ENCODE results near the gene CA10.

GRCh38 chr17:51748749-51749604, 409.5 kb downstream of the CA10 start:
- TF ChIP-seq EZH2 (IDR thresholded peaks at IDR 0.05; ENCODE audit: insufficient read depth, poor library complexity, severe bottlenecking), result no peak
- no peak for TF ChIP-seq EZH2phosphoT487 (IDR thresholded peaks at IDR 0.05; ENCODE audit: insufficient read depth, low read depth)
